ENCODE data around the gene LMBR1.
"Not testable (repeated sequence)": the region's sequence is repeated elsewhere in the genome, so short reads cannot be mapped to it uniquely, and the experiment has no call there.

LMBR1 gene

GRCh38 chr7:156843582-156843981, 49.4 kb downstream of the LMBR1 start:
- not testable (repeated sequence) for DNase-seq

GRCh38 chr7:156843157-156843556, 49.8 kb downstream of the LMBR1 start:
- DNase-seq, result no peak

GRCh38 chr7:156842740-156843140, 50.2 kb downstream of the LMBR1 start:
- no peak for DNase-seq

GRCh38 chr7:156842317-156842716, 50.7 kb downstream of the LMBR1 start:
- DNase-seq, result no peak

- no peak for DNase-seq
Measured at GRCh38 chr7:156841497-156841896, 51.5 kb downstream of the LMBR1 start.

GRCh38 chr7:156840134-156840533, 52.8 kb downstream of the LMBR1 start:
- no peak for DNase-seq

- DNase-seq, result no peak
Measured at GRCh38 chr7:156836443-156836842, 56.5 kb downstream of the LMBR1 start.

GRCh38 chr7:156834462-156834861, 58.5 kb downstream of the LMBR1 start:
- no peak for DNase-seq

GRCh38 chr7:156833312-156833711, 59.7 kb downstream of the LMBR1 start:
- DNase-seq, result no peak

- DNase-seq, result no peak
Measured at GRCh38 chr7:156832195-156832877, 60.6 kb downstream of the LMBR1 start.

GRCh38 chr7:156829669-156830336, 63.2 kb downstream of the LMBR1 start:
- no peak for DNase-seq

GRCh38 chr7:156827587-156828203, 65.3 kb downstream of the LMBR1 start:
- DNase-seq, result no peak

GRCh38 chr7:156823435-156823834, 69.5 kb downstream of the LMBR1 start:
- DNase-seq, result no peak

- no peak for DNase-seq
Measured at GRCh38 chr7:156820445-156821063, 72.4 kb downstream of the LMBR1 start.

- no peak for DNase-seq
Measured at GRCh38 chr7:156819733-156820295, 73.2 kb downstream of the LMBR1 start.

- no peak for DNase-seq
Measured at GRCh38 chr7:156818133-156818532, 74.8 kb downstream of the LMBR1 start.

- DNase-seq, result no peak
Measured at GRCh38 chr7:156816943-156817572, 75.9 kb downstream of the LMBR1 start.

- DNase-seq, result no peak
Measured at GRCh38 chr7:156811706-156812105, 81.3 kb downstream of the LMBR1 start.

- DNase-seq, result not testable (repeated sequence)
Measured at GRCh38 chr7:156803656-156804055, 89.3 kb downstream of the LMBR1 start.

- DNase-seq, result no peak
Measured at GRCh38 chr7:156802214-156802613, 90.8 kb downstream of the LMBR1 start.

- DNase-seq, result no peak
Measured at GRCh38 chr7:156795415-156795814, 97.6 kb downstream of the LMBR1 start.

- DNase-seq, result no peak
Measured at GRCh38 chr7:156793334-156793733, 99.6 kb downstream of the LMBR1 start.

- no peak for DNase-seq
Measured at GRCh38 chr7:156792611-156793010, 100.4 kb downstream of the LMBR1 start.
